ENCODE measurements around the gene CYP4F8.

DNA sequence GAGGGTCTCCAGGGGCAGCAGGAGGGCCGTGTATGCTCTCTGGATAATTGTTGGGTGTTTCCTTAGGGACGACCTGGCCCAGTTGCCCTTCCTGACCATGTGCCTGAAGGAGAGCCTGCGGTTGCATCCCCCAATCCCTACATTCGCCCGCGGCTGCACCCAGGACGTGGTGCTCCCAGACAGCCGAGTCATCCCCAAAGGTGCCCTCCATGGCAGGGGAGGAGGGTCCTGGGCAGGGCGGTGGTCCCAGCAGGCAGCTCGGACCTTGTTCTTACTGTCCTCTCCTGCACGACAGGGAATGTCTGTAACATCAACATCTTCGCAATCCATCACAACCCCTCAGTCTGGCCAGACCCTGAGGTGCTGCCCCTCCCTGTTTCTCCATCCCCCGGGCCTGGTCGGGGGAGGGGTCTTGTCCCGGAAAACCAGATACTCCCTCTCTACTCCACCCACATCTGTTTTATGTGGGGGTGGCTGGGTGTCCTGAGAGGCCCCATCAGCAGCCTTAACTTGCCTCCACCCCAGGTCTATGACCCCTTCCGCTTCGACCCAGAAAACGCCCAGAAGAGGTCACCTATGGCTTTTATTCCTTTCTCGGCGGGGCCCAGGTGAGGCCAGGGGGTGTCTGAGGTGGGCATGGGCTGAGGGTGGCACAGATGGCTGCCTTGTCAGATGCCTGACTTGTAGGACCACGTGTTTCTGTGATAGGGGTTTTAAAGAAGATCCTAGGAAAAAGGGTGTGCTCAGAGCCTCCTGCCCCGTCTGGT lies 13.4 kb downstream of the CYP4F8 start:
- TF ChIP-seq, protein P1, sequence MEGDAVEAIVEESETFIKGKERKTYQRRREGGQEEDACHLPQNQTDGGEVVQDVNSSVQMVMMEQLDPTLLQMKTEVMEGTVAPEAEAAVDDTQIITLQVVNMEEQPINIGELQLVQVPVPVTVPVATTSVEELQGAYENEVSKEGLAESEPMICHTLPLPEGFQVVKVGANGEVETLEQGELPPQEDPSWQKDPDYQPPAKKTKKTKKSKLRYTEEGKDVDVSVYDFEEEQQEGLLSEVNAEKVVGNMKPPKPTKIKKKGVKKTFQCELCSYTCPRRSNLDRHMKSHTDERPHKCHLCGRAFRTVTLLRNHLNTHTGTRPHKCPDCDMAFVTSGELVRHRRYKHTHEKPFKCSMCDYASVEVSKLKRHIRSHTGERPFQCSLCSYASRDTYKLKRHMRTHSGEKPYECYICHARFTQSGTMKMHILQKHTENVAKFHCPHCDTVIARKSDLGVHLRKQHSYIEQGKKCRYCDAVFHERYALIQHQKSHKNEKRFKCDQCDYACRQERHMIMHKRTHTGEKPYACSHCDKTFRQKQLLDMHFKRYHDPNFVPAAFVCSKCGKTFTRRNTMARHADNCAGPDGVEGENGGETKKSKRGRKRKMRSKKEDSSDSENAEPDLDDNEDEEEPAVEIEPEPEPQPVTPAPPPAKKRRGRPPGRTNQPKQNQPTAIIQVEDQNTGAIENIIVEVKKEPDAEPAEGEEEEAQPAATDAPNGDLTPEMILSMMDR (IDR thresholded peaks at IDR 0.05), result no peak
- TF ChIP-seq POLR2A (IDR thresholded peaks at IDR 0.05), result no peak
